PC-9 (cell line): ENCODE results near the gene SAXO2. TPM values are rescaled to one million over a fixed set of nuclear protein-coding genes. Genes with fewer than 3 reads are reported as not detected.
"Not testable (repeated sequence)": the region's sequence is repeated elsewhere in the genome, so short reads cannot be mapped to it uniquely, and the experiment has no call there.

Experiments used
- BruUV-seq: library from RNA; stranded (reverse); fragments of 400-500 nt; replicated peaks from 2 replicates; lab custom pipeline; 2021; lab: Mats Ljungman, UMichigan
- CTCF ChIA-PET: fragments of 300-600 bp; sonication (Branson Sonifier 250); formaldehyde crosslinking; loops from one replicate; lab custom pipeline; 2022; ENCODE audit warnings: antibody characterized with exemption; lab: Charles Lee
- POLR2A ChIA-PET: fragments of 300-600 bp; sonication (Branson Sonifier 250); formaldehyde crosslinking; loops from one replicate; lab custom pipeline; 2022; ENCODE audit warnings: antibody characterized with exemption; ENCODE audit not compliant: unreplicated experiment; lab: Charles Lee
- DNase-seq, 2 experiments: peaks; one replicate each; pipeline versions ENCODE4 v3.0.0 to v3.0.0-alpha.2; 2015 to 2022; ENCODE audit warnings: mixed read lengths in 1 of 2
- H2AFZ ChIP-seq: fragments of 200-600 bp; sonication (generic); 2 replicates; pipeline ENCODE4 v1.8.1; 2017; ENCODE audit warnings: antibody characterized with exemption
- H3F3A ChIP-seq: fragments of 200-600 bp; sonication (generic); 2 replicates; pipeline ENCODE4 v1.8.1; 2017; ENCODE audit warnings: antibody characterized with exemption, mild to moderate bottlenecking, low read depth; ENCODE audit not compliant: insufficient read depth
- H3K27ac ChIP-seq: fragments of 200-600 bp; sonication (generic); 2 replicates; pipeline ENCODE4 v1.6.1; 2016; ENCODE audit warnings: mixed run types
- H3K27me3 ChIP-seq: fragments of 200-600 bp; sonication (generic); 2 replicates; pipeline ENCODE4 v1.6.1; 2016; ENCODE audit warnings: low read depth, mixed run types; ENCODE audit not compliant: insufficient read depth
- H3K36me3 ChIP-seq: fragments of 200-600 bp; sonication (generic); 2 replicates; pipeline ENCODE4 v1.6.1; 2016; ENCODE audit warnings: low read depth, mixed run types
- H3K4me1 ChIP-seq: fragments of 200-600 bp; sonication (generic); replicated peaks from 2 replicates; pipeline ENCODE4 v1.6.1; 2016; ENCODE audit warnings: mixed run types; ENCODE audit not compliant: insufficient read depth
- H3K4me2 ChIP-seq: fragments of 200-600 bp; sonication (generic); 2 replicates; pipeline ENCODE4 v1.6.1; 2017; ENCODE audit warnings: mixed run types
- H3K4me3 ChIP-seq: fragments of 200-600 bp; sonication (generic); 2 replicates; pipeline ENCODE4 v1.6.1; 2016; ENCODE audit warnings: mixed run types
- H3K79me2 ChIP-seq: fragments of 200-600 bp; sonication (generic); 2 replicates; pipeline ENCODE4 v1.6.1; 2017; ENCODE audit warnings: low read depth, mixed run types
- H3K9me2 ChIP-seq: fragments of 200-600 bp; sonication (generic); 2 replicates; pipeline ENCODE4 v1.8.1; 2017; ENCODE audit warnings: mild to moderate bottlenecking; ENCODE audit not compliant: insufficient read depth
- H3K9me3 ChIP-seq: fragments of 200-600 bp; sonication (generic); 2 replicates; pipeline ENCODE4 v1.8.1; 2016; ENCODE audit warnings: low read depth; ENCODE audit not compliant: insufficient read depth
- H4K20me1 ChIP-seq: fragments of 200-600 bp; sonication (generic); 2 replicates; pipeline ENCODE4 v1.8.1; 2017; ENCODE audit not compliant: insufficient read depth
- CTCF ChIP-seq: fragments of 200-600 bp; sonication (generic); conservative IDR thresholded peaks from 2 replicates; pipeline ENCODE4 v1.6.1; 2017; ENCODE audit warnings: mixed run types, antibody characterized with exemption, mild to moderate bottlenecking, moderate library complexity
- EZH2 ChIP-seq: fragments of 200-600 bp; sonication (generic); IDR thresholded peaks from 2 replicates; pipeline ENCODE4 v1.8.0; 2017; ENCODE audit warnings: antibody characterized with exemption, low read depth
- intact Hi-C: fragments of 100-400 bp; cut with micrococcal nuclease; formaldehyde crosslinking; loops from one replicate; pipeline ENCODE4 v1.10.0; 2022; ENCODE audit not compliant: unreplicated experiment
- total RNA-seq: library from RNA; stranded (reverse); gene quantifications from 2 replicates; pipeline ENCODE4 v1.2.3, GENCODE V29; 2021

Gene SAXO2
- total RNA-seq, 1 experiment from 2014 or later = 1.7 TPM

- Histone ChIP-seq H2AFZ (no peak overlapping the region), H3K27ac (no peak overlapping the region), H3K79me2 (no peaks in the 10 kb centered on the region), H3F3A (no peaks in the 10 kb centered on the region), H3K4me3 (no peak overlapping the region), H3K4me2 (no peak overlapping the region), H4K20me1 (no peaks in the 10 kb centered on the region), H3K9me3 (no peaks in the 10 kb centered on the region), H3K27me3 (no peaks in the 10 kb centered on the region), H3K9me2 (no peaks in the 10 kb centered on the region), H3K4me1 (no peaks in the 10 kb centered on the region), H3K36me3 (no peaks in the 10 kb centered on the region)
- ChIA-PET CTCF (no interaction called here), POLR2A (no interaction called here)
- no TSS peak for BruUV-seq
- DNase-seq = no peak
- intact Hi-C loops = no loop called here
- TF ChIP-seq EZH2 (no peak), CTCF (no peak)
Measured at GRCh38 chr15:82298032-82298431, 35.4 kb downstream of the SAXO2 start.

GRCh38 chr15:82298520-82298919 lies 35.9 kb downstream of the SAXO2 start:
- no TSS peak for BruUV-seq
- intact Hi-C loops = no loop called here
- Histone ChIP-seq H3K4me2 (no peak overlapping the region), H3K9me2 (no peaks in the 10 kb centered on the region), H3K27ac (no peak overlapping the region), H3K9me3 (no peaks in the 10 kb centered on the region), H3K27me3 (no peaks in the 10 kb centered on the region), H3K4me3 (no peak overlapping the region), H2AFZ (no peak overlapping the region), H4K20me1 (no peaks in the 10 kb centered on the region), H3F3A (no peaks in the 10 kb centered on the region), H3K79me2 (no peaks in the 10 kb centered on the region), H3K36me3 (no peaks in the 10 kb centered on the region), H3K4me1 (no peaks in the 10 kb centered on the region)
- ChIA-PET POLR2A (no interaction called here), CTCF (no interaction called here)
- no peak for DNase-seq
- TF ChIP-seq EZH2 = no peak
- no peak for TF ChIP-seq CTCF

- intact Hi-C loops, H2AFZ ChIP-seq, H3K9me3 ChIP-seq, H3K4me1 ChIP-seq, BruUV-seq, H3F3A ChIP-seq, H3K4me2 ChIP-seq, H3K9me2 ChIP-seq, H3K27ac ChIP-seq, H4K20me1 ChIP-seq, DNase-seq, H3K79me2 ChIP-seq, H3K27me3 ChIP-seq, H3K4me3 ChIP-seq, H3K36me3 ChIP-seq: not testable (repeated sequence)
- POLR2A ChIA-PET = interaction anchor here (0.6 kb wide), 1 partner anchor 824 kb away, joined by 8 read pairs; no protein-coding TSS in a partner anchor
- CTCF ChIA-PET = interaction anchor here (0.7 kb wide), 1 partner anchor 172 kb away, joined by 6 read pairs; no protein-coding TSS in a partner anchor
Measured at GRCh38 chr15:82299511-82299914, 36.9 kb downstream of the SAXO2 start.

- H3K27ac ChIP-seq, H3K4me1 ChIP-seq, H3K4me2 ChIP-seq, H3K36me3 ChIP-seq, POLR2A ChIA-PET, H3F3A ChIP-seq, H3K9me3 ChIP-seq, H3K27me3 ChIP-seq, H4K20me1 ChIP-seq, intact Hi-C loops, BruUV-seq, H2AFZ ChIP-seq, CTCF ChIA-PET, DNase-seq, H3K4me3 ChIP-seq, H3K79me2 ChIP-seq, H3K9me2 ChIP-seq: not testable (repeated sequence)
Measured at GRCh38 chr15:82300326-82300725, 37.7 kb downstream of the SAXO2 start.
